Measurements from ENCODE around the gene IQCC. TPM values are rescaled to one million over a fixed set of nuclear protein-coding genes. Genes with fewer than 3 reads are reported as not detected.

IQCC gene
- total RNA-seq, 1 donor from 2014 or later: 0.90 TPM

- no peak for DNase-seq (ENCODE audit: low read depth in 2 of 2)
Observed at GRCh38 chr1:32256473-32257226, 51.2 kb downstream of the IQCC start.

- no peak for DNase-seq (ENCODE audit: low read depth in 2 of 2)
Observed at GRCh38 chr1:32257227-32257508, 51.7 kb downstream of the IQCC start.

Other genes starting within 250 kb of the IQCC start
- 54.2 and 58.7 TPM in 2 replicates for gene KHDRBS1, start 191.8 kb upstream of the IQCC start, total RNA-seq
- gene TMEM39B, start 132.7 kb upstream of the IQCC start, total RNA-seq: 9.6 and 12.9 TPM in 2 replicates
- gene KPNA6, start 97.6 kb upstream of the IQCC start, total RNA-seq: 27.1 and 30.3 TPM in 2 replicates
- 57.6 and 68.0 TPM in 2 replicates for gene TXLNA, start 26.0 kb upstream of the IQCC start, total RNA-seq
- gene CCDC28B, start 5.1 kb upstream of the IQCC start, total RNA-seq: 16.1 and 24.4 TPM in 2 replicates
- not detected in 2 replicates for gene DCDC2B, start 3.4 kb downstream of the IQCC start, total RNA-seq
- gene TMEM234, start 16.7 kb downstream of the IQCC start, total RNA-seq: 8.5 and 11.8 TPM in 2 replicates
- 284 and 321 TPM in 2 replicates for gene EIF3I, start 16.7 kb downstream of the IQCC start, total RNA-seq
- gene FAM167B, start 41.6 kb downstream of the IQCC start, total RNA-seq: 0.64 and 1.9 TPM in 2 replicates
- under 0.01 TPM in 2 replicates for gene LCK, start 45.6 kb downstream of the IQCC start, total RNA-seq
- gene HDAC1, start 86.4 kb downstream of the IQCC start, total RNA-seq: 116 and 147 TPM in 2 replicates
- 94.7 and 217 TPM in 2 replicates for gene MARCKSL1, start 130.6 kb downstream of the IQCC start, total RNA-seq
- gene FAM229A, start 156.8 kb downstream of the IQCC start, total RNA-seq: 0.64 and 1.4 TPM in 2 replicates
- gene TSSK3, start 156.9 kb downstream of the IQCC start, total RNA-seq: 0.13 and 0.26 TPM in 2 replicates
- 35.0 and 46.5 TPM in 2 replicates for gene BSDC1, start 188.8 kb downstream of the IQCC start, total RNA-seq

Data from dermis microvascular lymphatic vessel endothelial cell (primary cell).